Stimulated activated naive CD8-positive, alpha-beta T cell treated with anti-CD3 and anti-CD28 coated beads, Interleukin-15, amount 100 ng/mL, for 72 hours (primary cell): Measurements from ENCODE around the gene AHNAK2.
"Not testable (repeated sequence)": the region's sequence is repeated elsewhere in the genome, so short reads cannot be mapped to it uniquely, and the experiment has no call there.

Source experiments
- ATAC-seq: fragments of 150-1000 bp; cut with Tn5 transposase; 2 replicates; pipeline ENCODE4 v1.10.0; 2021; ENCODE audit warnings: mild to moderate bottlenecking, moderate library complexity
- DNase-seq, 2 donors: peaks; one replicate each; pipeline ENCODE4 v3.0.0; 2021 to 2022
- H3K27ac Mint-ChIP-seq, 2 donors: one replicate each; pipeline ENCODE4 v1.8.0; 2022; ENCODE audit warnings: mild to moderate bottlenecking in 2 of 2, mixed read lengths in 2 of 2, moderate library complexity in 2 of 2
- H3K27me3 Mint-ChIP-seq: one replicate; pipeline ENCODE4 v1.8.0; 2022; ENCODE audit warnings: mixed read lengths
- H3K4me1 Mint-ChIP-seq: one replicate; pipeline ENCODE4 v1.8.0; 2022; ENCODE audit warnings: mild to moderate bottlenecking, mixed read lengths
- H3K4me3 Mint-ChIP-seq, 2 donors: one replicate each; pipeline ENCODE4 v1.8.0; 2022; ENCODE audit warnings: mild to moderate bottlenecking in 2 of 2, mixed read lengths in 2 of 2, moderate library complexity in 1 of 2
- H3K9me3 Mint-ChIP-seq, 2 donors: one replicate each; pipeline ENCODE4 v1.8.0; 2022; ENCODE audit warnings: mixed read lengths in 2 of 2

The AHNAK2 gene

DNA sequence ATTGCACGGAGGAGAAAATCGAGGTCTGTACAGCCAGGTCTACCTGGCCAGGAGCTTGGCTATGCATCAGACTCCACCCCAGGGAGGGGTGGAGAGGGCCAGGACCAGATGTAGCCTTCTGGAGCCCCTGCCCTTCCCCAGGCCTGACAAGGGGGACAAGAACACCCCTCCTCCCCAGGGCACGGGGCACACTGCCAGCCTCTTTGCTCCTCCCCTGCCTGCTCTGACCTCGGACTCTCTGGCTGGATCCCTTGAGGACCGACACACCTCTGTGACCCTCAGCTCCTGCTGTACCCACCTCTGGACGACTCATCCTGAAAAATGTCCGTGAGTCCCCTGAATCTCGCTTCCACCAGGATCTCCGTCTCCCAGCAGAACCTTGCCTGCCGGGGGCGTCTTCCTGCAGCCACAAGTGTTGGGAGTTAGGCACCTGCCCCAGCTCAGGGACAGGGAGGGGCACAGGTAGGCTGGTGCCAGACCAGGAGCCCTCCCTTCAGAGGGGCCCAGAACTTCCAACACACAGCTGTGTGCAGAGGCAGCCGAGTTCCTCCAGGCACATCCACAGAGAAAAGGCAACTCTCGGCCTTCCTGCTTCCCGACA lies 21.8 kb downstream of the AHNAK2 start:
- no peaks in the 10 kb centered on the region for H3K4me1 Mint-ChIP-seq
- H3K4me3 Mint-ChIP-seq = no peak overlapping the region
- peaks cover 31% of the 10 kb centered on the region for H3K27me3 Mint-ChIP-seq
- no peaks in the 10 kb centered on the region for H3K9me3 Mint-ChIP-seq
- peak overlapping the region in 1 of 2 donors; percentile 27 for H3K27ac Mint-ChIP-seq
- ATAC-seq = no peak
- DNase-seq = no peak

DNA sequence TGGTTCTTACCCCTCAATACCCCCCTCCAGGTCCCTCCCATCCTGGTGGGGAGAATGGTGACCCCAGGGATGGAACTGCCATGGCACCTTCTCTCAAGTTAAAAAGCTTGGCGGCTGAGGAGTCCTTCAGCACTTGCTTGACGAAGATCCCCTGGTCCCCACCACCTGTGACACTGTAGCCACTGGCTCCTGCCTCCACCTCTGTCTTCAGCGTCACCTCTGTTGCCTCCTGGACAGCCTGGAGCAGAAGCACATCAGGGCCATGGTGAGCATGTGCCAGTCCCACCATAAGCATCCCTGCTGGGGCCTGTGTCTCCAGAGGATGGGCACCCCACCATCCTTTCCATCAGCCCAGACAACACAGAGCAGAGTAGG lies 22.8 kb downstream of the AHNAK2 start:
- DNase-seq = no peak
- H3K27me3 Mint-ChIP-seq = peaks cover 27% of the 10 kb centered on the region
- H3K9me3 Mint-ChIP-seq = no peaks in the 10 kb centered on the region
- ATAC-seq = no peak
- no peaks in the 10 kb centered on the region for H3K4me1 Mint-ChIP-seq
- H3K4me3 Mint-ChIP-seq = no peak overlapping the region
- no peak overlapping the region for H3K27ac Mint-ChIP-seq

DNA sequence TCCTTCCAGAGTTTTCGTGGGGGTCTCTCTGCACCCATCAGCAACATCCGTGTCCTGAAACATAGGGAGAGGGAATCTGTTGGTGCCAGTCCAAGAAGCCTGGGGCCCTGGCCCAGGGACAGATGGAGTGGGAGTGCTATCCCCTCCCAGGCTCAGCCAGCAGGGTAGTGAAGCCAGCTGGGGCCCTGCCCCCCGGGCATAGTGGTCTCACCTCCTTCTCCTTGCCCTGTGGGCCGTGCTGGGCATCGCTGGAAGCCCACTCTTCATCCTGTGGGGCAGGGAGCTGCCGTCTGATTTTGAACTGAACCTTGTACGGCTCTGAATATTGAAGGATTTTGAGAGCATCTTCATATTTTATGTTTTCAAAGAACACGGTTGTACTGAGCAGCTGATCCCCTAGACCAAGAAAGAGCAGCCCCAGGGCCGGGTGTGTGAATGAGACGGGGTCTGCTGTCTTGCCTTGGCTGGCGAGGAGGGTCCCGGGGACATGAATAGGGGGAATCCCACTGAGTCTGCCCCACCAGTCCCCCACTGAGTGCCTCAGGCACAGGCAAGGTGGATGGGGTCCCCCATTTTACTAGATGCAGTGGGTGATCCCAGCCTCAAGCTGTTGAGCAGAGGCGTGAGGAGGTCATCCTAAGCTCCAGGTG lies 23.3 kb downstream of the AHNAK2 start:
- DNase-seq (no peak), ATAC-seq (no peak)
- Mint-ChIP-seq H3K4me1 (no peaks in the 10 kb centered on the region), H3K9me3 (no peaks in the 10 kb centered on the region), H3K4me3 (no peak overlapping the region), H3K27me3 (peaks cover 24% of the 10 kb centered on the region), H3K27ac (peak overlapping the region in 1 of 2 donors; percentile 31)

DNA sequence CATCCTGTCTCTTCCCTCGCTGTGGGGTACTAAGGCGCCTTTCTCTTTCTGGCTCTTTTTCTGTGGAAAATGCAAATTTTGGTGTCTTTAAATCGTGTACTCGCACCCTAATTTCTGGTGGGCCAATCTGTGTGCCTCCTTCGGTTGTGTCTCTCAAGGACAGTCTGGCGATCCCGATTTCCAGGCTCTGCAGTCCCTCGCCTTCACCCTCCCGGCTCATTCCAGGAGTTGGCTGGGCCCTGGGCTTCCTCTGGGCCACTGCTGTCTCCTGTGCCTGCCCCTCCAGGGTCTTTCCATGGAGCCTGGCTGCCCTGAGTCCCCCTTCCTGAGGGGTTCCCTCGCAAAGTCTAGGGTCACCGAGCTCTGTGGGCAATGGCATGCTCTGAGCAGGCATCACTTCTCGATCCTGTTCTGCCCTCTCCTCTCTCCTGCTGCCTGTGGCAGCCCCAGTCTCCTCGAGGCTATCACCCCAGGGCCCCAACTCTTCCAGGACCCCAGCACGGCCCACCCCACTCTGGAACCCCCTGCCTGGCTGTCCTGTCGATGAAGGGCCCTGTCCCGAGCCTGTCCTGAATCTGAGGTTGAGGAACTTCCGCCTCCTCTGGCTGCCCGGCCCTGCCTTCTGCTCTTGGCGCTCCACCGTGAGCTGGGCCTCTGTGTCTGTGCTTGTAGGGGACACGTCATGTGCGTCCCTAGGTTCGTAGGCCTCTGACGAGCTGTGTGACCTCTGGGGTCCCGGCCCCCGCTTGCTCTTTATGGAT lies 24.1 kb downstream of the AHNAK2 start:
- Mint-ChIP-seq H3K4me1 (no peaks in the 10 kb centered on the region), H3K27me3 (peaks cover 24% of the 10 kb centered on the region), H3K9me3 (no peaks in the 10 kb centered on the region), H3K4me3 (no peak overlapping the region), H3K27ac (peak overlapping the region in 1 of 2 donors; percentile 83)
- ATAC-seq (no peak), DNase-seq (no peak)

DNA sequence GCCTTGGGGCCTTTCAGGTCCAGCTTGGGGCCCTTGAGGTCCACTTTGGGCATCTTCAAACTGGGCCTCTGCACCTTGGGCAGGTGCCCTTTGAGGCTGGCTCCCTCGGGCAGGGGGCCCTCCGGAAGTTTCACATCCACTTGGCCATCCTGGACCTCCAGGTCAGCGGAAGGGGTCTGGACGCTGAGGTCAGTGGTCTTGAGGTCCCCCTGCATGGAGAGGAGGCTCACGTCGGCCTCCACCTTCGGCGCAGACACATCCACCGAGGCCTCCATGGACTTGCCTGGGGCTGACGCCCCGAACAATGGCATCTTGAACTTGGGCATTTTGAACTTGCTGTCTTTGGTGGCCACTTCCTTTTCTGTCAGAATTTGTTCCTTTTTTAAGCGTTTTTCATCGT lies 25.1 kb downstream of the AHNAK2 start:
- Mint-ChIP-seq H3K9me3 (no peaks in the 10 kb centered on the region), H3K27me3 (peaks cover 17% of the 10 kb centered on the region), H3K4me1 (no peaks in the 10 kb centered on the region), H3K27ac (no peak overlapping the region), H3K4me3 (no peak overlapping the region)
- no peak for ATAC-seq
- DNase-seq = no peak

DNA sequence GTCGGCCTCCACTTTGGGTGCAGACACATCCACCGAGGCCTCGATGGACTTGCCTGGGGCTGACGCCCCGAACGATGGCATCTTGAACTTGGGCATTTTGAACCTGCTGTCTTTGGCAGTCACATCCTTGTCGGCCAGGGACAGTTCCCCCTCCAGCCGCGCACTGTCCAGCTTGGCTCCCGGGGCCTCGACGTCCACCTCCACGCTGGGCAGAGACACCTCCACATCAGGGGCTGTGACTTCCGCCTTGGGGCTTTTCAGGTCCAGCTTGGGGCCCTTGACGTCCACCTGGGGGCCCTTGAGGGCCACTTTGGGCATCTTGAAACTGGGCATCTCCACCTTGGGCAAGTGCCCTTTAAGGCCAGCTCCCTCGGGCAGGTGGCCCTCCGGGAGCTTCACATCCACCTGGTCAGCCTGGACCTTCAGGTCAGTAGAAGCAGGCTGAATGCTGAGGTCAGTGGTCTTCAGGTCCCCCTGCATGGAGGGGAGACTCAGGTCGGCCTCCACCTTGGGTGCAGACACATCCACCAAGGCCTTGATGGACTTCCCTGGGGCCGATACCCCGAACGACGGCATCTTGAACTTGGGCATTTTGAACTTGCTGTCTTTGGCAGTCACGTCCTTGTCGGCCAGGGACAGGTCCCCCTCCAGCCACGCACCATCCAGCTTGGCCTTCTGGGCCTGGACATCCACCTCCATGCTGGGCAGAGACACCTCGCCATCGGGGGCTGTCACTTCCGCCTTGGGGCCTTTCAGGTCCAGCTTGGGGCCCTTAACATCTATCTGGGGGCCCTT lies 26.1 kb downstream of the AHNAK2 start:
- H3K9me3 Mint-ChIP-seq, H3K4me1 Mint-ChIP-seq, H3K4me3 Mint-ChIP-seq, DNase-seq, H3K27ac Mint-ChIP-seq, H3K27me3 Mint-ChIP-seq, ATAC-seq: not testable (repeated sequence)

DNA sequence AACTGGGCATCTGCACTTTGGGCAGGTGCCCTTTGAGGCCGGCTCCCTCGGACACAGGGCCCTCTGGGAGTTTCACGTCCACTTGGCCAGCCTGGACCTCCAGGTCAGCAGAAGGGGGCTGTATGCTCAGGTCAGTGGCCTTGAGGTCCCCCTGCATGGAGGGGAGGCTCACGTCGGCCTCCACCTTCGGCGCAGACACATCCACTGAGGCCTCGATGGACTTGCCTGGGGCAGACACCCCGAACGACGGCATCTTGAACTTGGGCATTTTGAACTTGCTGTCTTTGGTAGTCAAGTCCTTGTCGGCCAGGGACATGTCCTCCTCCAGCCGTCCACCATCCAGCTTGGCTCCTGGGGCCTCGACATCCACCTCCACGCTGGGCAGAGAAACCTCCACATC lies 27.5 kb downstream of the AHNAK2 start:
- not testable (repeated sequence) for ATAC-seq, H3K27me3 Mint-ChIP-seq, H3K9me3 Mint-ChIP-seq

DNA sequence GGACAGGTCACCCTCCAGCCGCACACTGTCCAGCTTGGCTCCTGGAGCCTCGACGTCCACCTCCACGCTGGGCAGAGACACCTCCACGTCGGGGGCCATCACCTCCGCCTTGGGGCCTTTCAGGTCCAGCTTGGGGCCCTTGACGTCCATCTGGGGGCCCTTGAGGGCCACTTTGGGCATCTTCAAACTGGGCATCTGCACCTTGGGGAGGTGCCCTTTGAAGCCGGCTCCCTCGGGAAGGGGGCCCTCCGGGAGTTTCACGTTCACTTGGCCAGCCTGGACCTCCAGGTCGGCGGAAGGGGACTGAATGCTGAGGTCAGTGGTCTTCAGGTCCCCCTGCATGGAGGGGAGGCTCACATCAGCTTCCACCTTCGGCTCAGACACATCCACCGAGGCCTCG lies 28.2 kb downstream of the AHNAK2 start:
- no peak overlapping the region for H3K4me3 Mint-ChIP-seq
- no peak overlapping the region for H3K27ac Mint-ChIP-seq
- DNase-seq (no peak), ATAC-seq (no peak)
- no peaks in the 10 kb centered on the region for H3K27me3 Mint-ChIP-seq
- H3K9me3 Mint-ChIP-seq = no peaks in the 10 kb centered on the region
- H3K4me1 Mint-ChIP-seq = no peaks in the 10 kb centered on the region

More for the DNA sequence above, 27.5 kb downstream of the AHNAK2 start:
- H3K27ac Mint-ChIP-seq, H3K4me1 Mint-ChIP-seq, H3K4me3 Mint-ChIP-seq, DNase-seq: not testable (repeated sequence)

DNA sequence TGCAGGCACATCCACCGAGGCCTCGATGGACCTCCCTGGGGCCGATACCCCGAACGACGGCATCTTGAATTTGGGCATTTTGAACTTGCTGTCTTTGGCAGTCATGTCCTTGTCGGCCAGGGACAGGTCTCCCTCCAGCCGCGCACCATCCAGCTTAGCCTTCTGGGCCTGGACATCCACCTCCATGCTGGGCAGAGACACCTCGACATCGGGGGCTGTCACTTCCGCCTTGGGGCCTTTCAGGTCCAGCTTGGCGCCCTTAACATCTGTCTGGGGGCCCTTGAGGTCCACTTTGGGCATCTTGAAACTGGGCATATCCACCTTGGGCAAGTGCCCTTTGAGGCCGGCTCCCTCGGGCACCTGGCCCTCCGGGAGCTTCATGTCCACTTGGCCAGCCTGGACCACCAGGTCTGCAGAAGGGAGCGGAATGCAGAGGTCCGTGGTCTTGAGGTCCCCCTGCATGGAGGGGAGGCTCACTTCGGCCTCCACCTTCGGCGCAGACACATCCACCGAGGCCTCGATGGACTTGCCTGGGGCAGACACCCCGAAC lies 28.7 kb downstream of the AHNAK2 start:
- H3K27me3 Mint-ChIP-seq, ATAC-seq, H3K4me3 Mint-ChIP-seq, H3K4me1 Mint-ChIP-seq, DNase-seq, H3K9me3 Mint-ChIP-seq, H3K27ac Mint-ChIP-seq: not testable (repeated sequence)

DNA sequence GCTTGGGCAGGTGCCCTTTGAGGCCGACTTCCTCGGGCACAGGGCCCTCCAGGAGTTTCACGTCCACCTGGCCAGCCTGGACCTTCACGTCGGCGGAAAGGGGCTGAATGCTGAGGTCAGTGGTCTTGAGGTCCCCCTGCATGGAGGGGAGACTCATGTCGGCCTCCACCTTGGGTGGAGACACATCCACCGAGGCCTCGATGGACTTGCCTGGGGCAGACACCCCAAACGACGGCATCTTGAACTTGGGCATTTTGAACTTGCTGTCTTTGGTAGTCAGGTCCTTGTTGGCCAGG lies 29.5 kb downstream of the AHNAK2 start:
- ATAC-seq (no peak), DNase-seq (no peak)
- Mint-ChIP-seq H3K4me3 (no peak overlapping the region), H3K27me3 (no peaks in the 10 kb centered on the region), H3K9me3 (no peaks in the 10 kb centered on the region), H3K4me1 (no peaks in the 10 kb centered on the region), H3K27ac (no peak overlapping the region)

DNA sequence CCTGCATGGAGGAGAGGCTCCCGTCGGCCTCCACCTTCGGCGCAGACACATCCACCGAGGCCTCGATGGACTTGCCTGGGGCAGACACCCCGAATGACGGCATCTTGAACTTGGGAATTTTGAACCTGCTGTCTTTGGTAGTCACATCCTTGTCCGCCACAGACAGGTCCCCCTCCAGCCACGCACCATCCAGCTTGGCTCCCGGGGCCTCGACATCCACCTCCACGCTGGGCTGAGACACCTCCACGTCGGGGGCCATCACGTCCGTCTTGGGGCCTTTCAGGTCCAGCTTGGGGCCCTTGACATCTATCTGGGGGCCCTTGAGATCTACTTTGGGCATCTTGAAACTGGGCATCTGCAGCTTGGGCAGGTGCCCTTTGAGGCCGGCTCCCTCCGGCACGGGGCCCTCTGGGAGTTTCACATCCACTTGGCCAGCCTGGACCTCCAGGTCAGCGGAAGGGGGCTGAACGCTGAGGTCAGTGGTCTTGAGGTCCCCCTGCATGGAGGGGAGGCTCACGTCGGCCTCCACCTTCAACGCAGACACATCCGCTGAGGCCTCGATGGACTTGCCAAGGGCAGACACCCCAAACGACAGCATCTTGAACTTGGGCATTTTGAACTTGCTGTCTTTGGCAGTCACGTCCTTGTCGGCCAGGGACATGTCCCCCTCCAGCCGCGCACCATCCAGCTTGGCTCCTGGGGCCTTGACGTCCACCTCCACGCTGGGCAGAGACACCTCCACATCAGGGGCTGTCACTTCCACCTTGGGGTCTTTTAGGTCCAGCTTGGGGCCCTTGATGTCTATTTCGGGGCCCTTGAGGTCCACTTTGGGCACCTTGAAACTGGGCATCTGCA lies 30.1 kb downstream of the AHNAK2 start:
- not testable (repeated sequence) for H3K27ac Mint-ChIP-seq, DNase-seq

DNA sequence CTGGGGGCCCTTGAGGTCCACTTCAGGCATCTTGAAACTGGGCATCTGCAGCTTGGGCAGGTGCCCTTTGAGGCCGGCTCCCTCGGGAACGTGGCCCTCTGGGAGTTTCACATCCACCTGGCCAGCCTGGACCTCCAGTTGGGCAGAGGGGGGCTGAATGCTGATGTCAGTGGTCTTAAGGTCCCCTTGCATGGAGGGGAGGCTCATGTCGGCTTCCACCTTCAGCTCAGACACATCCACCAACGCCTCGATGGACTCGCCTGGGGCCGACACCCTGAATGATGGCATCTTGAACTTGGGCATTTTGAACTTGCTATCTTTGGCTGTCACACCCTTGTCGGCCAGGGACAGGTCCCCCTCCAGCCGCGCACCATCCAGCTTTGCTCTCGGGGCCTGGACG lies 31.0 kb downstream of the AHNAK2 start:
- not testable (repeated sequence) for H3K9me3 Mint-ChIP-seq, H3K27ac Mint-ChIP-seq, H3K4me1 Mint-ChIP-seq, H3K27me3 Mint-ChIP-seq, H3K4me3 Mint-ChIP-seq, DNase-seq, ATAC-seq

More for the DNA sequence above, 30.1 kb downstream of the AHNAK2 start:
- ATAC-seq, H3K4me3 Mint-ChIP-seq, H3K9me3 Mint-ChIP-seq, H3K4me1 Mint-ChIP-seq, H3K27me3 Mint-ChIP-seq: not testable (repeated sequence)

DNA sequence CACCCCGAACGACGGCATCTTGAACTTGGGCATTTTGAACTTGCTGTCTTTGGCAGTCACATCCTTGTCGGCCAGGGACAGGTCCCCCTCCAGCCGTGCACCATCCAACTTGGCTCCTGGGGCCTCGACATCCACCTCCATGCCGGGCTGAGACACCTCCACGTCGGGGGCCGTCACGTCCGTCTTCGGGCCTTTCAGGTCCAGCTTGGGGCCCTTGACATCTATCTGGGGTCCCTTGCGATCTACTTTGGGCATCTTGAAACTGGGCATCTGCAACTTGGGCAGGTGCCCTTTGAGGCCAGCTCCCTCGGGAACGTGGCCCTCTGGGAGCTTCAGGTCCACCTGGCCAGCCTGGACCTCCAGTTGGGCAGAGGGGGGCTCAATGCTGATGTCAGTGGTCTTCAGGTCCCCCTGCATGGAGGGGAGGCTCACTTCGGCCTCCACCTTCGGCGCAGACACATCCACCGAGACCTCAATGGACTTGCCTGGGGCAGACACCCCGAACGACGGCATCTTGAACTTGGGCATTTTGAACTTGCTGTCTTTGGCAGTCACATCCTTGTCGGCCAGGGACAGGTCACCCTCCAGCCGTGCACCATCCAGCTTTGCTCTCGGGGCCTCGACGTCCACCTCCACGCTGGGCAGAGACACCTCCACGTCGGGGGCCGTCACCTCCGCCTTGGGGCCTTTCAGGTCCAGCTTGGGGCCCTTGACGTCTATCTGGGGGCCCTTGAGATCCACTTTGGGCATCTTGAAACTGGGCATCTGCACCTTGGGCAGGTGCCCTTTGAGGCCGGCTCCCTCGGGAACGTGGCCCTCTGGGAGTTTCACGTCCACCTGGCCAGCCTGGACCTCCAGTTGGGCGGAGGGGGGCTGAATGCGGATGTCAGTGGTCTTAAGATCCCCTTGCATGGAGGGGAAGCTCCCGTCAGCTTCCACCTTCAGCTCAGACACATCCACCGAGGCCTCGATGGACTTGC lies 31.9 kb downstream of the AHNAK2 start:
- not testable (repeated sequence) for H3K9me3 Mint-ChIP-seq, H3K27me3 Mint-ChIP-seq, H3K4me1 Mint-ChIP-seq, H3K27ac Mint-ChIP-seq, H3K4me3 Mint-ChIP-seq, ATAC-seq, DNase-seq

DNA sequence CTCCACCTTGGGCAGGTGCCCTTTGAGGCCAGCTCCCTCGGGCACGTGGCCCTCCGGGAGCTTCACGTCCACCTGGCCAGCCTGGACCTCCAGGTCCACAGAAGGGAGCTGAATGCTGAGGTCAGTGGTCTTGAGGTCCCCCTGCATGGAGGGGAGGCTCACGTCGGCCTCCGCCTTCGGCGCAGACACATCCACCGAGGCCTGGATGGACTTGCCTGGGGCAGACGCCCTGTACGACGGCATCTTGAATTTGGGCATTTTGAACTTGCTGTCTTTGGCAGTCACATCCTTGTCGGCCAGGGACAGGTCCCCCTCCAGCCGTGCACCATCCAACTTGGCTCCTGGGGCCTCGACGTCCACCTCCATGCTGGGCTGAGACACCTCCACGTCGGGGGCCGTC lies 32.9 kb downstream of the AHNAK2 start:
- not testable (repeated sequence) for H3K4me3 Mint-ChIP-seq, H3K9me3 Mint-ChIP-seq, H3K27ac Mint-ChIP-seq, H3K27me3 Mint-ChIP-seq, DNase-seq, ATAC-seq, H3K4me1 Mint-ChIP-seq
